Gastrocnemius medialis (tissue), 4 donors: Measurements from ENCODE around the gene GAS6. TPM values are rescaled to one million over a fixed set of nuclear protein-coding genes. Genes with fewer than 3 reads are reported as not detected.

Experiments
- ATAC-seq, 2 donors: fragments of 150-250 bp; one replicate each; pipeline ENCODE4 v1.9.1; 2016
- DNase-seq, 2 donors: peaks; one replicate each; pipeline ENCODE4 v3.0.0-alpha.2; 2019
- H3K27ac ChIP-seq, 4 donors: fragments of 200-600 bp; sonication (generic); 1 replicate in 1 of 4; 2 replicates in 3 of 4; pipeline ENCODE4 v1.5.1; 2016 to 2018; ENCODE audit warnings: mild to moderate bottlenecking in 2 of 4, moderate library complexity in 1 of 4
- H3K27me3 ChIP-seq, 3 donors: fragments of 200-600 bp; sonication (generic) in 2 of 3; 1 replicate in 1 of 3; 2 replicates in 2 of 3; pipeline versions ENCODE4 v1.5.1 to v1.6.0; 2016 to 2019; ENCODE audit warnings: mild to moderate bottlenecking in 1 of 3, moderate library complexity in 1 of 3
- H3K36me3 ChIP-seq, 2 donors: fragments of 200-600 bp; sonication (generic) in 1 of 2; one replicate each; pipeline ENCODE4 v1.5.1; 2017 to 2018
- H3K4me1 ChIP-seq, 2 donors: fragments of 200-600 bp; sonication (generic) in 1 of 2; one replicate each; pipeline ENCODE4 v1.5.1; 2016 to 2017; ENCODE audit warnings: mild to moderate bottlenecking in 2 of 2
- H3K4me3 ChIP-seq, 4 donors: fragments of 200-600 bp; sonication (generic) in 3 of 4; 1 replicate in 1 of 4; 2 replicates in 3 of 4; pipeline ENCODE4 v1.5.1; 2016 to 2019; ENCODE audit warnings: mild to moderate bottlenecking in 2 of 4
- H3K9me3 ChIP-seq, 3 donors: fragments of 200-600 bp; sonication (generic) in 2 of 3; 1 replicate in 1 of 3; 2 replicates in 2 of 3; pipeline ENCODE4 v1.5.1; 2016 to 2019
- CTCF ChIP-seq, 5 experiments: fragments of 450-650 bp in 3 of 5; fragments of 200-600 bp in 2 of 5; sonication (generic) in 2 of 5; IDR thresholded peaks in 4 of 5; conservative IDR thresholded peaks in 1 of 5; 1 replicate in 4 of 5; 2 replicates in 1 of 5; pipeline ENCODE4 v1.5.1; 2016 to 2019; ENCODE audit warnings: antibody characterized with exemption in 5 of 5, mild to moderate bottlenecking in 3 of 5, moderate library complexity in 3 of 5
- POLR2A ChIP-seq, 2 donors: fragments of 450-650 bp; IDR thresholded peaks; one replicate each; pipeline ENCODE4 v1.6.1; 2017; ENCODE audit warnings: antibody characterized with exemption in 2 of 2, mild to moderate bottlenecking in 2 of 2, moderate library complexity in 2 of 2
- in situ Hi-C, 4 donors: fragments of 200-750 bp; cut with MboI; loops; one replicate each; pipeline versions ENCODE4 v1.15.0 to v1.8.0; 2017; ENCODE audit warnings: low sequenced_read_pairs in 4 of 4
- intact Hi-C: fragments of 100-400 bp; cut with DNase I; formaldehyde crosslinking; loops from one replicate; pipeline ENCODE4 v1.15.1; 2023; ENCODE audit warnings: low total_unique reads
- total RNA-seq, 4 donors: library from RNA; depleted of rRNA; stranded (reverse); fragments of >200 nt; gene quantifications; one replicate each; pipeline versions ENCODE4 v1.1.0 to v1.2.3, GENCODE V29; 2016

Gene GAS6
- total RNA-seq, 4 donors from 2014 or later: 68.6 to 122 (median 86.3) TPM

GRCh38 chr13:113840541-113841352, 23.1 kb downstream of the GAS6 start:
- intact Hi-C loops: no loop called here
- Histone ChIP-seq H3K4me3 (no peak overlapping the region), H3K9me3 (no peaks in the 10 kb centered on the region), H3K27me3 (no peaks in the 10 kb centered on the region), H3K27ac (peak overlapping the region; percentile 94 to 98 (median 96)), H3K4me1 (peaks cover 41 to 56% of the 10 kb centered on the region in 2 donors), H3K36me3 (peaks cover 0 to 6% of the 10 kb centered on the region in 2 donors)
- DNase-seq (no peak), ATAC-seq (no peak)
- TF ChIP-seq POLR2A (IDR thresholded peaks at IDR 0.05) (no peak), CTCF (IDR thresholded peaks at IDR 0.05 in 4 of 5, conservative IDR thresholded peaks at IDR 0.05 in 1 of 5) (no peak)
- in situ Hi-C loops: no loop called here

- Histone ChIP-seq H3K27me3 (no peaks in the 10 kb centered on the region), H3K9me3 (no peaks in the 10 kb centered on the region), H3K4me1 (peaks cover 41 to 48% of the 10 kb centered on the region in 2 donors), H3K27ac (peak overlapping the region; percentile 94 to 98 (median 96)), H3K4me3 (no peak overlapping the region), H3K36me3 (peaks cover 0 to 13% of the 10 kb centered on the region in 2 donors)
- in situ Hi-C loops (no loop called here), intact Hi-C loops (loop anchor here (5.0 to 10.0 kb wide), 2 partner anchors 88 to 295 kb away; partner anchors contain the start of gene RASA3)
- no peak for DNase-seq
- TF ChIP-seq POLR2A (IDR thresholded peaks at IDR 0.05) (no peak), CTCF (IDR thresholded peaks at IDR 0.05 in 4 of 5, conservative IDR thresholded peaks at IDR 0.05 in 1 of 5) (no peak)
- ATAC-seq: no peak
Observed at GRCh38 chr13:113839536-113840204, 24.2 kb downstream of the GAS6 start.

- Histone ChIP-seq H3K36me3 (peaks cover 0 to 22% of the 10 kb centered on the region in 2 donors), H3K9me3 (no peaks in the 10 kb centered on the region), H3K27ac (peak overlapping the region; percentile 94 to 98 (median 96)), H3K4me3 (peak overlapping the region in 1 of 4 donors; percentile 8), H3K27me3 (no peaks in the 10 kb centered on the region), H3K4me1 (peaks cover 41 to 45% of the 10 kb centered on the region in 2 donors)
- TF ChIP-seq CTCF (IDR thresholded peaks at IDR 0.05 in 4 of 5, conservative IDR thresholded peaks at IDR 0.05 in 1 of 5) (no peak), POLR2A (IDR thresholded peaks at IDR 0.05) (no peak)
- in situ Hi-C loops: no loop called here
- ATAC-seq (peak in 1 of 2 donors; percentile 6), DNase-seq (peak in 1 of 2 donors; percentile 70)
- intact Hi-C loops: loop anchor here (5.0 to 10.0 kb wide), 2 partner anchors 89 to 296 kb away; partner anchors contain the start of gene RASA3
Observed at GRCh38 chr13:113838711-113839201, 25.1 kb downstream of the GAS6 start.

- intact Hi-C loops: loop anchor here (1.0 to 10.0 kb wide), 4 partner anchors 16 to 297 kb away; partner anchors contain the start of gene RASA3
- in situ Hi-C loops: no loop called here
- Histone ChIP-seq H3K4me1 (peaks cover 41 to 42% of the 10 kb centered on the region in 2 donors), H3K4me3 (peak overlapping the region; percentile 8 to 37 (median 15)), H3K36me3 (peaks cover 0 to 27% of the 10 kb centered on the region in 2 donors), H3K27ac (peak overlapping the region; percentile 94 to 98 (median 96)), H3K27me3 (no peaks in the 10 kb centered on the region), H3K9me3 (no peaks in the 10 kb centered on the region)
- peak; percentile 96 to 99 for DNase-seq
- ATAC-seq: peak; percentile 87 to 90
- TF ChIP-seq CTCF (IDR thresholded peaks at IDR 0.05 in 4 of 5, conservative IDR thresholded peaks at IDR 0.05 in 1 of 5) (no peak), POLR2A (IDR thresholded peaks at IDR 0.05) (peak; percentile 47 to 48)
Observed at GRCh38 chr13:113837560-113838355, 26.1 kb downstream of the GAS6 start.
